DMS114 treated with DMSO at 0.1 percent for 48 hours (cell line): ENCODE results near the gene LAPTM4A.
A peak's percentile ranks its signal among the peaks of the same experiment; 100 is the strongest.
"Not testable (repeated sequence)": the region's sequence is repeated elsewhere in the genome, so short reads cannot be mapped to it uniquely, and the experiment has no call there.

ENCODE experiments used
- DNase-seq: peaks from one replicate; lab custom pipeline; 2025; ENCODE audit not compliant: unreplicated experiment; lab: John Stamatoyannopoulos, UW

LAPTM4A gene

GRCh38 chr2:20077411-20077940, 26.0 kb upstream of the LAPTM4A start:
- DNase-seq = no peak

GRCh38 chr2:20076757-20077156, 25.3 kb upstream of the LAPTM4A start:
- DNase-seq = no peak

GRCh38 chr2:20074901-20075300, 23.5 kb upstream of the LAPTM4A start:
- DNase-seq = no peak

GRCh38 chr2:20074046-20074648, 22.7 kb upstream of the LAPTM4A start:
- not testable (repeated sequence) for DNase-seq

DNA sequence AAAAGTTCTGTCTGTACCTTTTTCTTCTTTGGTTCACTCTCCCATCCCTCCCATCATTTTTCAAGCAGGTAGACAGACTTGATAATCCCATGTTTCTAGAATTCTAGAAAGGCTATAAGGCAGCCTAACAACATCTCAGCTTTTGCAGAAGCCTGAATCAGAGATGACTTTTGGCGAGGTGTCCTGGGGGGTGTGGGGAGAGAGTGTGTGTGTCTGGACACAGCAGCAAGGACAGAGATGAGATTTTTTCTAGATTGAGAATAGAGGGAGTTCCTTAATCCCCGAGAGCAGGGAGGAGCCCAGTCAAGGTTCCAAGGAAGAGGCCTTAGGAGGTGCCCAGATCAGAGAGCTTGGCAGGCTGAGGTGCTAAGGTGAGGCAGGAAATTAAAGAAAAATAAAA, 22.0 kb upstream of the LAPTM4A start:
- no peak for DNase-seq

- no peak for DNase-seq
Observed at GRCh38 chr2:20072436-20073158, 21.2 kb upstream of the LAPTM4A start.

- DNase-seq = peak; percentile 41
Observed at GRCh38 chr2:20071397-20072383, 20.3 kb upstream of the LAPTM4A start.

GRCh38 chr2:20069756-20070155, 18.3 kb upstream of the LAPTM4A start:
- no peak for DNase-seq

DNA sequence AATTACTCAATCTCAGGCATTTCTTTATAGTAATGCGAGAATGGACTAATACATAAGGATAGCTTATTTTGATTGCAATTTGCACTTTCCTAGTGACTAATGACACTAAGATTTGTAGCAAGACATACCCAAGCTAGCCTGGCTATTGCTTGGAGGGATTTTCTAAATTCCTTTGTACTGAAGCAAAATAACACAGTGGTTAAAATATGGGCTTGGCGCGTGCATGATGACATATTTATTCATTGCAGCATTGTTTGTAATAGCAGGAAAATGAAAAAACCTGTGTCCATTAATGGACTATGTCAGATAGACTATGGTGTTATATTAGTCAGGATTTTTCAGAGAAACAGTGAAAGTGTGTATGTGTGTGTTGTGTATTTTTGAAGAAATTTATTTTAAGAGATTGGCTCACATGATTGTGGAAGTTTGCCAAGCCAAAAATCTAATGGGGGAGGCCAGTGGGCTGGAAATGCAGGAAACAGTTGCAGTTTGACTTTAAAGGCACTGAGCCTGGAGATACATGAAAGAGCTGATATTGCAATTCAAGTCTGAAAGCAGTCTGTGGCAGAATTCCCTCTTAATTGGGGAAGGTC, 16.7 kb upstream of the LAPTM4A start:
- no peak for DNase-seq

GRCh38 chr2:20065885-20066602, 14.6 kb upstream of the LAPTM4A start:
- DNase-seq = no peak

DNA sequence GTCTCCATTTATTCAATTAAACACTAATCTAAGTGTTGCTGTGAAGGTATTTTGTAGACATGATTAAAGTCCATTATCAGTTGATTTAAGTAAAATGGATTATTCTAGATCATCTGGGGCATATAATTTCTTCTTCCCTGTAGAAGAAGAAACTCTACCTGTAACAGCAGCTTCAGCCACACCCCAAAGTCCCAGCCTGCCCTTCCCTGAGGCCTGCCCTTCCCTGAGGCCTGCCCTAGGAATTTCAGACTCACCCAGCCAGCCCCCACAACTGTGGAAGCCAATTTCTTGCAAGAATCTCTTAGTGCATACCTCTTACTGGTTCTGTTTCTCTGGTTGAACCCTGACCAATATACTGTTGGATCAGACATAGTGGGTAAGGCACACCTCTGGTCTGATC, 13.4 kb upstream of the LAPTM4A start:
- DNase-seq = no peak

DNA sequence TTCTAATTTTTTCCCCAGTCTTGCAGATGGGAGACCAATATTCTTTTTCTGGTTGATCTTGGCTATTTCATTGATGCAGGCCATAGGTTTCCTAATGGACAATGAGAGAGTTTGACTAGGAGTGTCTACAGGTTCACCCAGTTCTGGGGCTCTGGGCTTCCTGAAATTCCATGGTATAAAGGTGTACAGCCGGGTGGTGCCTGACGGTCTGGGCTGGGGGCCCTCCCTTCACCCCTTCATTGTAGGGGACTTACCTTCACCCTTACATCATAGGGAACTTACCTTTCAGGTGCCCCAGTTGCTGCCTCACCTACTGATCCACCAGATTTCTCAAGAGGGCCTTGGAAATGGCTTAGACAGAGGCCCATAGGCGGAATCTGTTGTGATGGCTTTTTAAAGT, 13.0 kb upstream of the LAPTM4A start:
- DNase-seq = no peak

- DNase-seq = no peak
Observed at GRCh38 chr2:20062615-20063545, 11.5 kb upstream of the LAPTM4A start.

DNA sequence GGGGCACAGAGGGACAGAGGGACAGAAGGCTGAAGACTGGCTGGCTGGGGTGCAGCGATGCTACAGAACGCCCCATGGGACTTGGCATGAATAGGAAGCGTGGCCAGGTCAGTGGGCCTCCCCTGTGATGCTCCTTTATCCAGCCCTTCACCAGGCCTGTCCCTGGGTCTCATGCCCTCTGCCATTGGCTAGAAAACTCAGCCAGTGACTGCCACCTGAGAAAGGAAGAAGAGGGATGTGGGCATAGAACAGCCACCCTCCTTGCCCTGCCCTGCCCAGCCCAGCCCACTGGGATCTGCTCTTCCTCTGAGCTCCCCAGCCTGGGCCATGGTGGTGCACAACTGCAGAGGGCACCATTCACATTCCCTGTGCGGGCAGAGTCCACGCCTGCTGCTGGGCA, 10.5 kb upstream of the LAPTM4A start:
- DNase-seq = no peak

- no peak for DNase-seq
Observed at GRCh38 chr2:20061476-20061875, 10.0 kb upstream of the LAPTM4A start.

GRCh38 chr2:20060106-20060505, 8.7 kb upstream of the LAPTM4A start:
- no peak for DNase-seq

- no peak for DNase-seq
Observed at GRCh38 chr2:20057268-20057667, 5.8 kb upstream of the LAPTM4A start.

DNA sequence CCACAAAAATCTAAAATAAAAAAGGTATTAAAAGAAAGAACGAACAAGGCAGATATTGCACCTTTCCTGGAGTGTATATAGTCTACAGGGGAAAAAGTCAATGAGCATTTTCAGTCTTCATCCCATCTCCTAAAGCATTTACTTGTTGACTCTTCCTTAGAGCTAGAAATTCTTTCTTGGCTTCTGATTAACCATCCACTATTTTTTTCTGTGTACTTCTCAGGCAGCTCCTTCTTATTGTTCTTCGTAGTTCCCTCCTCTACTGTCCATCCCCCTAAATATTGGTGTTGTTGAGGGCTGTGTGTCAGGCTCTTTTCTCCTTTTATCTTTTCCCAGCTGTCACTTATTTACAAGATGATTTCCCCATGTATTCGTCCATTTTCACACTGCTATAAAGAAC, 3.5 kb upstream of the LAPTM4A start:
- no peak for DNase-seq

GRCh38 chr2:20054119-20054518, 2.7 kb upstream of the LAPTM4A start:
- DNase-seq = no peak
